Adrenal gland (tissue), 12 donors: Measurements from ENCODE around the gene ARL4D. TPM values are rescaled to one million over a fixed set of nuclear protein-coding genes. Genes with fewer than 3 reads are reported as not detected.
A peak's percentile ranks its signal among the peaks of the same experiment; 100 is the strongest.
"Not testable (repeated sequence)": the region's sequence is repeated elsewhere in the genome, so short reads cannot be mapped to it uniquely, and the experiment has no call there.

ENCODE experiments used
- DNase-seq, 7 donors: peaks; one replicate each; pipeline ENCODE4 v3.0.0-alpha.2; 2019 to 2020
- H3K27ac ChIP-seq, 5 donors: fragments of 200-600 bp; sonication (generic) in 4 of 5; 1 replicate in 3 of 5; 2 replicates in 2 of 5; pipeline versions ENCODE4 v1.5.1 to v1.8.0; 2016 to 2020; ENCODE audit warnings: mild to moderate bottlenecking in 1 of 5
- H3K27me3 ChIP-seq: fragments of 200-600 bp; 2 replicates; pipeline ENCODE4 v1.8.0; 2021
- H3K36me3 ChIP-seq, 2 donors: fragments of 200-600 bp; replicated peaks in 1 of 2; 1 replicate in 1 of 2; 2 replicates in 1 of 2; pipeline versions ENCODE4 v1.5.1 to v1.8.0; 2018 to 2022
- H3K4me1 ChIP-seq, 2 donors: fragments of 200-600 bp; replicated peaks in 1 of 2; 1 replicate in 1 of 2; 2 replicates in 1 of 2; pipeline versions ENCODE4 v1.5.1 to v1.8.0; 2018 to 2021
- H3K4me3 ChIP-seq, 4 donors: fragments of 200-600 bp; sonication (generic) in 3 of 4; one replicate each; pipeline ENCODE4 v1.5.1; 2016 to 2018
- H3K9me3 ChIP-seq, 3 donors: fragments of 200-600 bp; sonication (generic) in 1 of 3; replicated peaks in 1 of 3; 1 replicate in 2 of 3; 2 replicates in 1 of 3; pipeline versions ENCODE4 v1.5.1 to v1.8.0; 2016 to 2021
- POLR2A ChIP-seq, 2 donors: fragments of 450-650 bp; IDR thresholded peaks; one replicate each; pipeline ENCODE4 v1.6.1; 2017; ENCODE audit warnings: antibody characterized with exemption in 2 of 2, mild to moderate bottlenecking in 2 of 2, moderate library complexity in 1 of 2
- WGBS, 4 donors: extraction: QIAGEN DNeasy Blood & Tissue Kit in 2 of 4; methylation state at CpG; one replicate each; pipeline versions ENCODE4 v1.1.5 to v1.1.7; 2013 to 2017; 5-methylcytosine and 5-hydroxymethylcytosine counted together
- intact Hi-C, 2 donors: fragments of 100-400 bp; cut with DNase I; formaldehyde crosslinking; loops; one replicate each; pipeline versions ENCODE4 v1.14.1 to v1.15.0; 2022 to 2023
- polyA plus RNA-seq, 3 donors: library from polyadenylated mRNA; stranded (reverse); fragments of 200-250 nt in 2 of 3; fragments of 350-450 nt in 1 of 3; fragmentation: Illumina TruSeq in 1 of 3; extraction: RNeasy Lipid Tissue Mini Kit (QIAGEN cat#74804) in 1 of 3; gene quantifications; one replicate each; pipeline ENCODE4 v1.2.3, GENCODE V29; 2013 to 2014
- total RNA-seq, 9 donors: library from RNA; depleted of rRNA in 4 of 9; stranded (reverse); fragments of >200 nt in 4 of 9; fragments of 120-200 nt in 1 of 9; fragmentation: NEBNext Ultra II Directional in 1 of 9; extraction: Animal tissue kit (Norgen Biotek cat#: 25700) in 1 of 9; gene quantifications; one replicate each; pipeline versions ENCODE4 v1.1.0 to v1.2.4, GENCODE V29; 2013 to 2023
- TF ChIP-seq, protein P1 (sequence below), 6 experiments: fragments of 450-650 bp in 4 of 6; fragments of 200-600 bp in 2 of 6; sonication (generic) in 1 of 6; IDR thresholded peaks; 1 replicate in 5 of 6; 2 replicates in 1 of 6; pipeline versions ENCODE4 v1.5.1 to v1.8.0; 2016 to 2021; ENCODE audit warnings: antibody characterized with exemption in 6 of 6, mild to moderate bottlenecking in 2 of 6, moderate library complexity in 1 of 6
- donor health status: healthy with polysubstance abuse.
- donor health status: Bipolar disorder and iron deficiency.
- donor health status: DM: yes; HTN: yes; CAD: no.
- donor health status: DM: no; HTN: no; CAD: no.
- donor health status: DM: no; HTN: no; CAD: no.
- donor health status: DM: yes; HTN: yes; CAD: no.

ARL4D gene
- total and polyA plus RNA-seq, 12 donors, result 2.4 to 9.0 (median 5.7) TPM

DNA sequence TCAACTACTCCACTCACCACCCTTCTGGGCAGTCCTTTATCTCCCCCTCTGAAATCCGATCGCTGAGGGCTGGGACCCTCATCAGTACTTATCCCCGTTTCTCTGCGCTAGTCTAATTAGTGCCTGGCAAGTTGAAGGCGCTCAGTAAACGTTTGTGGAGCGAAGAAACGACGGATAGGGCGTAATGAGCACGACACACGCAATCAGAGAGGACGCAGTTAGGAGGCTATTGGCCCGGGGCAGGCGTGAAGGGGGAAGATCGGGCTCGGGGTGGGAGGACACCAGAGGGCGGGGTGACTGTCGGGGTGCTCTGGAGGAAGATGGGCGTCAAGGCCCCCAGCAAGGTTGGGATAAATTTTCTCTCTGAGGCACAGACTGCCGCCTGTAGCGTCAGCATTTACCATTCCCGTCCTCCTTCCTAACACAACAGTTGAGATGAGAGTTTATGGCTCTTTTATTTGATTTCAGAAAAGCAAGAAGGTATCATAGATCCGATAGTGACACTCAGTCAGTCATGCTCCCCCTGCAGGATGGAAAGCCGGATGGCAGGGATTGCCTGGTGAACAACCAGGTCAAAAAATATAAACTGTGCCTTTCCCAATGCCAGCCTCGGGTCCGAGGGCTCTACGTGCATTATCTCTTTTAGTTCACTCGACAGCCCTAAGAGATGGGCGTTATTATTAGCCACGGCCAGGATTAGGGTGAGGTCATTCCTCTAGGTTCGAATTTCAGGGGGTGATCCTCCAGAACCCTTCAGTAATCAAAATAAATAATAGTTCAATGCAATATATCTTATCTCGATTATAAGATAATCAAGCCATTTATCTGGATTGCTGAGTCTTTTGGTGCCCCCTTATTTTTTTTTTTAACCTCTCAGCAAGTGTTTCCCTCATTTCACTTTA lies 9.5 kb upstream of the ARL4D start:
- H3K9me3 ChIP-seq, result no peaks in the 10 kb centered on the region
- H3K4me3 ChIP-seq, result peak overlapping the region; percentile 28 to 70 (median 60)
- peak overlapping the region; percentile 95 to 100 (median 98) for H3K27ac ChIP-seq
- TF ChIP-seq, protein P1, sequence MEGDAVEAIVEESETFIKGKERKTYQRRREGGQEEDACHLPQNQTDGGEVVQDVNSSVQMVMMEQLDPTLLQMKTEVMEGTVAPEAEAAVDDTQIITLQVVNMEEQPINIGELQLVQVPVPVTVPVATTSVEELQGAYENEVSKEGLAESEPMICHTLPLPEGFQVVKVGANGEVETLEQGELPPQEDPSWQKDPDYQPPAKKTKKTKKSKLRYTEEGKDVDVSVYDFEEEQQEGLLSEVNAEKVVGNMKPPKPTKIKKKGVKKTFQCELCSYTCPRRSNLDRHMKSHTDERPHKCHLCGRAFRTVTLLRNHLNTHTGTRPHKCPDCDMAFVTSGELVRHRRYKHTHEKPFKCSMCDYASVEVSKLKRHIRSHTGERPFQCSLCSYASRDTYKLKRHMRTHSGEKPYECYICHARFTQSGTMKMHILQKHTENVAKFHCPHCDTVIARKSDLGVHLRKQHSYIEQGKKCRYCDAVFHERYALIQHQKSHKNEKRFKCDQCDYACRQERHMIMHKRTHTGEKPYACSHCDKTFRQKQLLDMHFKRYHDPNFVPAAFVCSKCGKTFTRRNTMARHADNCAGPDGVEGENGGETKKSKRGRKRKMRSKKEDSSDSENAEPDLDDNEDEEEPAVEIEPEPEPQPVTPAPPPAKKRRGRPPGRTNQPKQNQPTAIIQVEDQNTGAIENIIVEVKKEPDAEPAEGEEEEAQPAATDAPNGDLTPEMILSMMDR (IDR thresholded peaks at IDR 0.05), result peak; percentile 53 to 96 (median 88)
- peak; percentile 34 to 35 for TF ChIP-seq POLR2A (IDR thresholded peaks at IDR 0.05)
- no peaks in the 10 kb centered on the region for H3K27me3 ChIP-seq
- no peaks in the 10 kb centered on the region for H3K36me3 ChIP-seq
- intact Hi-C loops, result no loop called here
- peaks cover 10 to 11% of the 10 kb centered on the region in 2 donors for H3K4me1 ChIP-seq
- WGBS, 4 donors, result 1 to 2% (median 1%) methylated on average over 25 to 33 of the region's 33 CpGs
- DNase-seq, result peak; percentile 83 to 94 (median 91)

DNA sequence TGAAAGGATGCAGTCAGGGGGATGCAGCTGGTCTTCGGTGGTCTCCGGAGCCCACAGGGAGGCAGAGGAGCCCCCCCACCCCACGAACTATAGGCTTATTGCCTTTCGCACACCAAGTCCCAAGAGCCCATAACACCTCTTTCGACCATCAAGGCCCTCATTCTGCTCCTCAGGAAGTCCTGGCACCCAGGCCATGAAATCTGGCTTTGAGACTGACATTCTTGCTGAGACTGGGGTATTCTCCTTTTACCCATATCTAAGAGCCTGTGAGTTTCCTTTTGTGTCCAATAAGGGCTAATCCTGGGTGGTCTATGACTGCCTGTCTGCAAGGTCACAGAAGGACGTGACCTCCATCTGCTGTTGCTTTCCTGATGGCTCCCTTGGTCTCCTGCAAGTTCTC lies 6.4 kb upstream of the ARL4D start:
- no peaks in the 10 kb centered on the region for H3K27me3 ChIP-seq
- intact Hi-C loops, result no loop called here
- H3K36me3 ChIP-seq, result no peaks in the 10 kb centered on the region
- peaks cover 10 to 16% of the 10 kb centered on the region in 2 donors for H3K4me1 ChIP-seq
- H3K4me3 ChIP-seq, result no peak overlapping the region
- 53 to 82% (median 78%) methylated on average over 3 to 6 of the region's 6 CpGs for WGBS, 4 donors
- H3K27ac ChIP-seq, result no peak overlapping the region
- no peak for DNase-seq
- TF ChIP-seq, protein P1 (IDR thresholded peaks at IDR 0.05), result no peak
- TF ChIP-seq POLR2A (IDR thresholded peaks at IDR 0.05), result no peak
- H3K9me3 ChIP-seq, result no peaks in the 10 kb centered on the region

DNA sequence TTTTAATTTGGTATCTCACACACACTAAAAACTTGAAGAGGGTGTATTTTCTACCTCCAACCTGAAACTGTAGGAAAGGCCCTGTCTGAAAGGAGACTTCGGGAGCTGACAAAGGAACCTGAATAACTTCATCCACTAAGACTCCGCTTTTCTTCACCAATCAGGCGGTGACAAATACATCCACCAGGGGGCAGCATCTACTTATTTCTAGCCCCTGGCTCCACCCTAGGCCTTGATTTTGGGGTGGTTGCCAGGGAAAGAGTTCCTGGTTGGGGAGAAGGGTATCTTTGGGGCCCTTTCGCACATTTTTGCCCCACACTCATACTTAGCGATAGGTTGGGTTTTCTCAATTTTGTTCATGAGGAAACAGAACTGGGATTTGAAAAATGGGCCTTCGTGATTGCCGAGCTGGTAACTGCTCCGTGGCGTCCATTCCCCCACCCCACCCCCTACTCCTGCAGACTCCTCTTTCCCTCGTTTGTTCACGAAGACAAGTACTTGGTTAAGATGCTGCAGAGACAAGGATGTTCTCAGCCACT lies 4.8 kb upstream of the ARL4D start:
- peak; percentile 91 to 98 (median 94) for DNase-seq
- Histone ChIP-seq H3K36me3 (no peaks in the 10 kb centered on the region), H3K4me3 (no peak overlapping the region), H3K27me3 (no peaks in the 10 kb centered on the region), H3K4me1 (peaks cover 4 to 16% of the 10 kb centered on the region in 2 donors), H3K27ac (peak overlapping the region in 1 of 5 donors; percentile 51), H3K9me3 (no peaks in the 10 kb centered on the region)
- no peak for TF ChIP-seq POLR2A (IDR thresholded peaks at IDR 0.05)
- TF ChIP-seq, protein P1 (IDR thresholded peaks at IDR 0.05), result peak; percentile 97 to 99 (median 98)
- 14 to 24% (median 19%) methylated on average over 11 of the region's 11 CpGs for WGBS, 4 donors
- intact Hi-C loops, result loop anchor here (2.0 kb wide), 1 partner anchor 89 kb away; the partner anchor contains the start of gene DHX8 (in 2 of the 2)

DNA sequence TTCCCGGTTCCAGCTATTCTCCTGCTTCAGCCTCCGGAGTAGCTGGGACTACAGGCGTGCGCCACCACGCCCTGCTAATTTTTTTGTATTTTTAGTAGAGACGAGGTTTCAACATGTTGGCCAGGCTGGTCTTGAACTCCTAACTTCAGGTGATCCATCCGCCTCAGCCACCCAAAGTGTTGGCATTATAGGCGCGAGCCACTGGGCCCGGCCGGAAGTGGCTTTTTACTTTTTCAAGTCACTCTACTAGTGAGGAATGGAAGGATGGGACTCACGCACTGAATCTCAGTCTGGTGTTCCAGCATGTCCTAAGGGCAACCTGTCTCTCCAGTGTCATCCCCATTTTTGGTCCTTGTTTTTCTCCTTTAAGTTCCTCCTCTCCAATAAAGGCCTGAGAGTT lies 4.1 kb upstream of the ARL4D start:
- H3K27ac ChIP-seq, H3K4me3 ChIP-seq, DNase-seq, H3K9me3 ChIP-seq, H3K27me3 ChIP-seq, H3K36me3 ChIP-seq: not testable (repeated sequence)
- whole genome bisulfite sequencing, 4 donors, result 84 to 91% (median 89%) methylated on average over 12 of the region's 12 CpGs
- H3K4me1 ChIP-seq, result peaks cover 6 to 19% of the 10 kb centered on the region in 2 donors
- intact Hi-C loops, result loop anchor here (2.0 kb wide), 1 partner anchor 88 kb away; the partner anchor contains the start of gene DHX8 (in 2 of the 2)
